GM18508 (cell line): ENCODE measurements around the gene LRRC75B.
"Not testable (repeated sequence)": the region's sequence is repeated elsewhere in the genome, so short reads cannot be mapped to it uniquely, and the experiment has no call there.

Source experiments
- ATAC-seq: cut with Tn5 transposase; IDR thresholded peaks from one replicate; pipeline ENCODE4 v1.9.1; 2021; ENCODE audit warnings: moderate number of reproducible peaks; ENCODE audit not compliant: insufficient read depth, unreplicated experiment

LRRC75B gene, protein sequence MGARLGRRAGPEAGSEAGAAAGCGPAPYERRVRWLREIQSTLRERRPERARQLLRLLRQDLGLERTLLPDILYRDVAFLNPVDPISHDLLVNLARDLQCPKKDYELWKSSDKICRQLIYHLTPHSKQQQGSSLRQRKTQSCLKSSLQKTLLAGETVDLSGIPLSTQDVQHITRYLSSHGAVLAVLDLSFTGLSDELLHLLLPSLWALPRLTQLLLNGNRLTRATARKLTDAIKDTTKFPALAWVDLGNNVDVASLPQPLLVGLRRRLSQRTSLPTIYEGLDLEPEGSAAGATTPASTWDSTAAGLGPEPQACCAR

DNA sequence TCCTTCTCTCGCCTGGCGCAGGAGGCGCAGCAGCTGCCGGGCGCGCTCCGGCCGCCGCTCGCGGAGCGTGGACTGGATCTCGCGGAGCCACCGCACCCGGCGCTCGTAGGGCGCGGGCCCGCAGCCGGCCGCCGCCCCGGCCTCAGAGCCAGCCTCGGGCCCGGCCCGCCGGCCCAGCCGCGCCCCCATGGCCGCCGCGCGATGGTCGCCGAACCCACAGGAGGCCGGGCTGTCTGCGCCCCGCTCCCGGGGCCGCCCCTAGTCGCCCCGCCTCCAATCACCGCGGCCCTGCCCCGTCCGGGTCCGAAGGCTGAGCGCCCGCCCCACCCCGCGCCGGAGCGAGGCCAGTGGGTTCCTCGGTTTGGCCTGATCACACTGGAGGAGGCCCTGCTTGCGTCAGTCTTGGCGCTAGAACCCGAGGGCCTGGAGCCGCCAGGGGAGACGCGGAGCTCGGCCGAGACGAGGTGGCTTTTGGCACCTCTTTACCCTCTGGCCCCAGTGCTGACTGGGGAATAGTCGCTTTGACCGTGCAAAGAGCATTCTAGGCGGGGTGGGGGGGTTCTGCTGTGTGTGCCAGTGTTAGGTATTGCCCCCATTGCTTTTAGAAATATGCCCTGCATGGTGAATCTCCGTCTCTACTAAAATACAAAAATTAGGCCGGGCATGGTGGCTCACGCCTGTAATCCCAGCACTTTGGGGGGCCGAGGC is at the start of gene LRRC75B:
LRRC75B (minus strand) TSS at position 223 of the 708 bp plus-strand sequence; CDS start at position 189, 34 bp downstream.
- ATAC-seq: no peak

DNA sequence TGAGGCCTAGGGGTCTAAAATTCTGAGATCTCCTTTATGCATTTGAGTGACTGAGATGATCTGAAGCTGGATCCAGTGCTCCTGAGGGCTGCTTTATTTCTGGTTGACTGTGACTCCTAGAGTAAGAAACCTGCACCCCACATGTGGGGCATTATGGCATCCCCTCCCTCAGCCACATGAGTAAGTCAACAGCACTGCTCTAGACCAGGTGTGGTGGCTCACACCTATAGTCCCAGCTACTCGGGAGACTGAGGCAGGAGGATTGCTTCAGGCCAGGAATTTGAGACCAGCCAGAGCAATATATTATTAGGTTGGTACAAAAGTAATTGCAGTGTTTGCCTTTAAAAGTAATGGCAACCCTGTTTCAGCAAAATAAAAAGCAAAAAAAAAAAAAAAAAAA is 49.4 kb upstream of the LRRC75B start:
- not testable (repeated sequence) for ATAC-seq

DNA sequence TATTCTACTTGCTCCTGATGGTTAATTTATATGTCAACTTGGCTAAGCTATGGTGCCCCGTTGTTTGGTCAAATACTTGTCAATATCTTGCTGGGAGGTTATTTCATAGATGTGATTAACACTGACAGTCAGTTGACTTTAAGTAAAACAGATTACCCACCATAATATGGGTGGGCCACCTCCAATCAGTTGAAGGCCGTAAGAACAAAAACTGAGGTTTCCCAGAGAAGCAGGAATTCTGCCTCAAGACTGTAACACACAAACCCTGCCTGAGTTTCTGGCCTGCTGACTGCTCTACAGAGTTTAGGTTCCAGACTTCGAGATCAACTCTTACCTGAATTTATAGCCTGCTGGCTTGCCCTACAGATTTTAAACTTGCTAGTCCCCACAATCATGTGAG is 43.6 kb upstream of the LRRC75B start:
- ATAC-seq: not testable (repeated sequence)

DNA sequence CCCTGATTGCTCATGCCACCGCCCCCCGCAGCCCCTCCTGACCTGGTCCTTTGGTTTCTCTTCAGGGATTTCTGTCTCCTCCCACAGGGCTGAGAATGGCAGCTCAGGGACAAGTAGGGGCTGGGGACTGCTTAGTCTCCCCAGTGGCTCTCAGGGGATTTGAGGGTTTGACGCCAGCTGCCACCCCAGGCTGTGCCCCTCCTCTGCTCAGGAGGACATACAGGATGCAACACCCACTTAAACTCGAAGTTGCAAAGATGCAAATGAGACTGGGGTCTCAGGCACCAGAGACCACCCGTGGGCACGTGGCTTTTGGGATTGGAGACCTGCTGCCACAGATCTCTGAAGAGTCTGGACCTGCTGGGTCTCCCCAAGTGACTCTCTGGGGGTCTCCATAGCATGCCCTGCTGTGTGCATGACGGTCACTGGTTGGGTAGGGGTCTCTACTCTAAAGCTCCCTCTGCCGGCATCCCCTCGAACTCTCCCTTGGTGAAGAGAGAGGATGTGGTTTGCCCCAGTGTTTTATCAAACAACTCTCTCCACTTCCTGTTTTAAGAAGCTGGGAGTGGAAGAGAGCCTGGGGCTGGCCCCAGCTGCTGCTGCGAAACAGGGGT is 42.0 kb upstream of the LRRC75B start:
- not testable (repeated sequence) for ATAC-seq

DNA sequence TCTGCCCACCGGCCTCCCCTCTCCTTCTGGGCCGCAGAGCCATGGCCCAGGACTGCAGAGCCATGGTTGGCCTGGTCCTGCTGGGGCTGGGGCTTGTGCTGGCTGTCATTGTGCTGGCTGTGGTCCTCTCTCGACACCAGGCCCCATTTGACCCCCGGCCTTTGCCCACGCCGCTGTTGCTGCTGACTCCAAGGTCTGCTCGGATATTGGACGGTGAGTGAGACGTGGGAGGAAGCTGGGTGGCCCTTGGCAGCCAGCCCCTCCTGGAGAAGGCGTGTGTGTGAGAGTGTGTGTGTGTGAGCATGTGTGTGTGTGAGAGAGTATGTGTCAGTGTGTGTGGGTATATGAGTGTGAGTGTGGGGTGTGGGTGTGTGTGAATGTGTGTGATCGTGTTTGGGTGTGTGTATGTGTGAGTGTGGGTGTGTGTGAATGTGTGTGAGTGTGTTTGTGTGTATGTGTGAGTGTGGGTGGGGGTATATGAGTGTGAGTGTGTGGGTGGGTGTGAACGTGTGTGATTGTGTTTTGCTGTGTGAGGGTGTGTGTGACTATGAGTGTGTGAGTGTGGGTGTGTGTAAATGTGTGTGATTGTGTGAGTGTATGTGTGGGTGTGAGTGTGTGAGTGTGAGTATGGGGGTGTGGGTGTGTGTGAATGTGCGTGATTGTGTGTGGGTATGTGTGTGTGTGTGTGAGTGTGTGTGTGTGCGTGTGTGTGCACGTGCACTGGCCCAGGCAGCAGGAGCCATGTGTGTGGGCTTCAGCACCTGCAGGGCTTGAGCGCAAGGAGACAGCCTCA is 40.6 kb upstream of the LRRC75B start:
- not testable (repeated sequence) for ATAC-seq

- not testable (repeated sequence) for ATAC-seq
Observed at GRCh38 chr22:24632642-24633041, 39.8 kb upstream of the LRRC75B start.

DNA sequence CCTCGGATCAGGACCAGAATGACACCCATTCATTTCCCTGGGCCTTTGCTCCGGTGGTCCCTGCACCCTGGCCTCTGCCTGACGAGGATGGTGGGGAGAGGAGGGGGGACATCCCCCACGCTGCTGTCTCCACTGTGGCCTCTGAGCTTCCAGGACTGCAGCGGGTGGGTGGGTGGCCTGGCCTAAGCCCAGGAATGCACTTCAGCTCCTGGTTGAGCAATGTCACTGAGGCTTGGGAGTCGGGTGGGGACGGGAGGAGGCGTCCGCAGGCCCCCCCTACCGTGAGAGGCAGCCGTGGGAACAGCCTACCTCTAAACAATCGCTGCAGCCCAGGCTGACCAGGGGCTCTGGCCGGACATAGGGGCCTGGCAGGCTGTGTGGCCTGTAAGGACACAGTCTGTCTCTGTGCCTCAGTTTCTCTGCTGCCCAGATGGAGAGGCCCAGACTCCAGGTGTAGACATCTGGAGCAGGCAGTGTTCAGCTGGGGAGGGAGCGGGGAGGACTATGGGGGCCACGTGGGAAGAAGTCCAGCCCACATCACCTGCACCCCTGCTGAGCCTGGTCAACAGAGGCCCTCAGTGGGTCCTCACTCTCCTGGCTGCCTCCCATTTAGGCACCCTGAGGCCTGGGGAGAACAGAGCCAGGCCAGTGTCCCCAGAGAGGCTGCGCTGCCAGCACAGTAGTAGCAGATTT is 38.7 kb upstream of the LRRC75B start:
- ATAC-seq: not testable (repeated sequence)

- not testable (repeated sequence) for ATAC-seq
Observed at GRCh38 chr22:24630812-24631427, 38.0 kb upstream of the LRRC75B start.

DNA sequence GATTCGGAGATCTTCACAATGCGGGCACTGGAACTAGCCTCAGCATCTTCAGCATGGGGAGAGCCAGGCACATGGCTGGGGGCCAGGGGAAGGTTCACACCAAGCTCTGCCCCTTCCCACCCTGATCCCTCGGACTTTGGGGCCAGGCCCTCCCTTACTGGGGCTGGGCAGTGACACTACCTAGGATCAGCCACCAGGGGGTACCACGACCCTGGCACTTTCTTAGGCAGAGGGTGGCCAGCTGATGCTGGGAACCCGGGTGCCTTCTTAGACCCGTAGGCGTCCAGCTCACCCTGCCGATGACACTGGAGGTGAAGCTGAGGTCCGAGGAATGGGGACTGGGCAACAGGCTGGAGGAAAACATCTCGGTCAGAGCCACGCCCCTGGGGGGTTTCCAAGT is 36.2 kb upstream of the LRRC75B start:
- not testable (repeated sequence) for ATAC-seq

GRCh38 chr22:24627911-24628310 is 35.0 kb upstream of the LRRC75B start:
- ATAC-seq: not testable (repeated sequence)

GRCh38 chr22:24622596-24622995 is 29.7 kb upstream of the LRRC75B start:
- ATAC-seq: not testable (repeated sequence)

- ATAC-seq: not testable (repeated sequence)
Observed at GRCh38 chr22:24621244-24621643, 28.4 kb upstream of the LRRC75B start.

DNA sequence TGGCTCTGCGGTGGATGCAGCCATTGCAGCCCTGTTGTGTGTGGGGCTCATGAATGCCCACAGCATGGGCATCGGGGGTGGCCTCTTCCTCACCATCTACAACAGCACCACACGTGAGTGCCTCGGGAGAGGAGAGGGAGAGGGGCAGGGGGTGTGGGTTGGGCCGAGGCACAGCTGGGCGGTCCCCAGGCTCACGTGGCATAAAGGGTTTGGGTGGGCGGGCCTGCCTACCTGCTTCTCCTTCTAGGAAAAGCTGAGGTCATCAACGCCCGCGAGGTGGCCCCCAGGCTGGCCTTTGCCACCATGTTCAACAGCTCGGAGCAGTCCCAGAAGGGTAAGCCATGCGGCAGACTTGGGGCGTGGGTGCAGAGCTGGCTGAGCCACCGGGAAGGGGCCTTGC is 21.9 kb upstream of the LRRC75B start:
- ATAC-seq: not testable (repeated sequence)

GRCh38 chr22:24609888-24610287 is 17.0 kb upstream of the LRRC75B start:
- ATAC-seq: not testable (repeated sequence)

- ATAC-seq: not testable (repeated sequence)
Observed at GRCh38 chr22:24608327-24608726, 15.5 kb upstream of the LRRC75B start.

GRCh38 chr22:24607429-24607983 is 14.6 kb upstream of the LRRC75B start:
- ATAC-seq: peak; percentile 58

GRCh38 chr22:24606340-24606739 is 13.5 kb upstream of the LRRC75B start:
- not testable (repeated sequence) for ATAC-seq

DNA sequence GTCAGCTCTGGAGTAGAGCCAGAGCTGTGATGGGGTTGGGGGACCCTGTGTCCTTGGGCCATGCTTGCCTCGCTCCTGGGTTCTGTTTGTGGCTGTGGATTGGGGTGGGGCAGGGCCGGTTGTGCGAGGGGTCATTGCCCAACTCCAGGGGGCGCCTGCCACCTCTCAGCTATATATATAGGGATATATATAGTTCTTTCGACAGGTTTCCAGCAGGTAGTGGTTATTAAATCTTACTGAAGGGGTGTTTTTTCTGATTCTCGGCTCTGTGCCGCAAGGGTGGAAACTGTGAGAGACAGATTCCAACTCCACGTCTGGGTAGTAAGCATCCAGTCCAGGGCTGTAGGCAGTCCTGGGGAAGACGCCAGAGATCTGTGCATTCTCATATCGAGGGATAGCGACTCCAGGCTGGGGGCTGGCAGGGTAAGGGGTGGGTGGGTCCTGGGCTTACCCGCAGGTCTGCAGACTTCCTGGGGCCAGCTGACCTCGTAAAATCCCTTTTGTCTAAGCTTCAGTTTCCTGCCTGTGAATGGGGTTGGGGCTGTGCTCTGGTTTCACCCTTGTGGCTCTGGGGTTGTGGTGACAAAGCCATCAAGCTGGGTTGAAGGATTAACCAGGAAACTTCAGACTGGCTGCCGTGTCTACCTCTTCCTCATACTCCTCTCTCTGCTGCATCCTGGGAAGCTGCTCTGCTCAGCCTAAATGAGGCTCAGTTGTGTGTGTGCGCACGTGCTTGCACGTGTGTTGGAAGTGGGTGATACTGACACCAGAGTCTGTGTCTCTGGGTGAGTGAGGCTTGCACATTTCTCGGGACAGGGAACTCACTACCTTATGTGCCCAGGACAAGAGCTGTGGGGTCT is 11.1 kb upstream of the LRRC75B start:
- not testable (repeated sequence) for ATAC-seq
